Measurements from ENCODE around the gene NEXMIF.
"Not testable (repeated sequence)": the region's sequence is repeated elsewhere in the genome, so short reads cannot be mapped to it uniquely, and the experiment has no call there.

NEXMIF gene

GRCh38 chrX:74925225-74926088, at the start of gene NEXMIF:
TSS of gene NEXMIF (minus strand) at chrX:74925452.
- DNase-seq, result no peak

- DNase-seq, result not testable (repeated sequence)
Observed at GRCh38 chrX:74961962-74962361, 36.7 kb upstream of the NEXMIF start.

- no peak for DNase-seq
Observed at GRCh38 chrX:74949717-74950116, 24.5 kb upstream of the NEXMIF start.

DNA sequence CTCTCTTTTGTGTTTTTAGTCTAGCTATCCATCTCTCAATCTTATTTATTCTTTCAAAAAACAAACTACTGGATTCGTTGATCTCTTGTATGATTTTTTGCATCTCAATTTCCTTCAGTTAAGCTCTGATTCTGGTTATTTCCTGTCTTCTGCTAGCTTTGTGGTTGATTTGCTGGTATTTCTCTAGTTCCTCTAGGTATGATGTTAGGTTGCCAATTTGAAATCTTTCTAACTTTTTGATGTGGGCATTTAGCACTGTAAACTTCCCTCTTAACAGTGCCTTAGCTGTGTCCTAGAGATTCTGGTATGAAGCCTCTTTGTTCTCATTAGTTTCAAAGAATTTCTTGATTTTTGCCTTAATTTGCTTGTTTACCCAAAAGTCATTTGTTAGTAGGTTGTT, 15.2 kb upstream of the NEXMIF start:
- DNase-seq, result no peak

GRCh38 chrX:74931214-74931613, 6.0 kb upstream of the NEXMIF start:
- DNase-seq, result no peak

DNA sequence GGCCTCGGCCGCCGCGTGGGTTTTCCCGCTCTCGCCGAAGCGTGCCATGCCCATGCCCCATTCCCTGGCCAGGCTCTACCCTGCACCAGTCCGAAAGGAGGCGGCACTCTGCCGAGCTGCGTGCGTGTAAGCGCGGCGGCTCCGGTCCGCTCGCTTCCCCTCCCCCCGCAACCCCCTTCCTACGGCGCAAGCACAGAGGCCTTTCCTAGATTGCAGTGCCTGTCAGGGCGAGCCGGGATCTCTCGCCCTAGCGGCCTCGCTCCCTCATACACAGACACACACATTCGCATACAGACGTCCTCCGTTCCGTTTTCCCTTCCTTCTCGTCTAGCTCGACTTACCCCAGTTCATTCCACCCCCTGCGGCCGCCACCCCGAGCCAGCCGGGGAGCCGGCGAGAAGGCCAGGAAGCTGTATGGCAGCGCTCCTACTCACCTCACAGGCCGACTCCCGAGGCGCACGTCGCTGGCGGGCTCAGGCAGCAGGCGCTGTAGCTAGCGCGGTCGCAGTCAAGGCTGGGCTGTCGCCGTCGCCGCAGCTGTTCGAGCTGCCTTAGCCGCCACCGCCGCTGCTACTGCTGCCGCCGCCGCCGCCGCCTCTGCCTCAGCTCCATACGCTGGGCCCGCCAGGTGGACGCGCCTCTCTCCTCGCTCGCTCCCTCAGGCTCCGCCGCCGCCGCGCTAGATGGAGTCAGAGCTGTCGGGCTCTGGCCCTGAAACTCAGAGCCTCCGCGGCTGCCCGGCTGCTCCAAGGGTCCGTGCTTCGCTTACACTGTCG, 615 bp downstream of the NEXMIF start:
- no peak for DNase-seq

GRCh38 chrX:74923942-74924448, 1.3 kb downstream of the NEXMIF start:
- no peak for DNase-seq

GRCh38 chrX:74922922-74923543, 2.2 kb downstream of the NEXMIF start:
- DNase-seq, result no peak

DNA sequence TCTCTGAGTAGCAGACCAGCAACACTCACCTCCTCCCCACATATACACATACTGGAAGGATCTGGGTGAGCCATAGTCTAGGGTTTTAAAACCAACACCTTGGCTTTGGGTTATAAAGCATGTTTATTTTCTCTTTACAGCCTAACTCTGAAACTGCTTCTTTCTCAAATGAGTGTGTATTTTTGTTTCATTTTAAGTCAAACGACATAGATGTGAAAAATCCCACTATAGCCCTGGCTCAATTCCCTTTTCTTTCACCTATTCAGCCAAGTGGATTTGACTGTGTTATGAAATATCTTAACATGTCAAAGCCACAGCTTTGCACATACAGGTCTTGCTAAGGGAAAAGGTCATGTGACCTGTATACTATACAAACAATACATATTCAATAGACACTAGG, 13.8 kb downstream of the NEXMIF start:
- DNase-seq, result no peak

- no peak for DNase-seq
Observed at GRCh38 chrX:74906417-74906816, 18.8 kb downstream of the NEXMIF start.

- no peak for DNase-seq
Observed at GRCh38 chrX:74902806-74903205, 22.4 kb downstream of the NEXMIF start.

DNA sequence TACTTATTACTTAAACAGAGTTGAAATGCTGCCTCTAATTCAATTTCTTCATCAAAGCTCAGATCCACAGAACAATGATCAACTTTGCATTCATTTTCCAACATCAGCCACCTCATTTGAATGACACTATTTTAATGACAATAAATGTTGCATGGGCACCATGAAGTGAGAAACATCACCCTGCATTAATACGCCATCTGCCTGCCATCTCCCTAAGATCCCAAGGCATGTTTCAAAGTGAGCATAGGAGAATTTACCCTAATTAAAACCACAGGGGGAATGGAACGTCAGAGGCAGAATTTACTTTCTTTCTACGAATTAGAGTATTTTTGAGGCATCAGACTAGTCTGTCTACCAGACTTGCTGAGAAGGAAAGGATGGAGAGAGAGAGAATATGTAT, 32.7 kb downstream of the NEXMIF start:
- no peak for DNase-seq

DNA sequence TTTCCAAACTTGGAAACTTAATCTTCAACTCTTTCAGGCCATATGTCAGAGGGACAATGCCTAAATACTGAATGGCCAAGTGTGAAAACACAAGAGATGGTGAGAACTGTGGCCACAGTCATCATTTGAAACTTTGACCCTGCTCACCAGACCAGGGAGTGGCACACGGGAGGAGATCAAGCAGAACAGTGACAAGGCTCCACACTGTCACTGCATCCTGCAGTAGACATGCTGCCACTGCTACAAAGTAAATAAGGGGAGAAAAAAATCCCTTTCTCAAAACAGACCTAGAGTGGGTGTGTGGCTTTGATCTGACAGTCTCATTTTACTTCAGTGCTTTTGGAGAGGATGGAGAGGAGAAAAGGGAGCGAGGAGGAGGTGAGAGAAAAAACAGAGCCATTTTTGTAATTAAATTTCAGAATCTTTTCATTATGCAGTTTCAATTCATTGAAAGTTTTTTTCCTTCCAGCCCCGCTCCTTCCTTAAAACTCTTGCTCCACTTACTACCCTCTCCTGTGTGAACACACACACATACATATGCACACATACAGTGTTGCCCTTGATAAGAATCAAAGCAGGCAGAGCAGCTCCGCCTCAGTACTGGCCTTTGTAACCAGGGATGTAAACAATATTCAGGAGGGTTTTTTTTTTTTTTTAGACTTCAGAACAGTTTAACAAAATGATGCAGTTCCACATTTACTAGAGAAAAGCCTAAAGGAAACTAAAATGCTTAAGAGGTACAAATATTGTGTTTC, 34.4 kb downstream of the NEXMIF start:
- DNase-seq, result no peak

DNA sequence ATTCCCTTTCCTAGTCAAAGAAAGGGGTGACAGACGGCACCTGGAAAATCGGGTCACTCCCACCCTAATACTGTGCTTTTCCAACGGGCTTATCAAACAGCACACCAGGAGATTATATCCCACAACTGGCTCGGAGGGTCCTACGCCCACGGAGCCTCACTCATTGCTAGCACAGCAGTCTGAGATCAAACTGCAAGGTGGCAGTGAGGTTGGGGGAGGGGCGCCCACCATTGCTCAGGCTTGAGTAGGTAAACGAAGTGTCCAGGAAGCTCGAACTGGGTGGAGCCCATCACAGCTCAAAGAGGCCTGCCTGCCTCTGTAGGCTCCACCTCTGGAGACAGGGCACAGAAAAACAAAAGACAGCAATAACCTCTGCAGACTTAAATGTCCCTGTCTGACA, 42.9 kb downstream of the NEXMIF start:
- not testable (repeated sequence) for DNase-seq

- no peak for DNase-seq
Observed at GRCh38 chrX:74865725-74866124, 59.5 kb downstream of the NEXMIF start.

DNA sequence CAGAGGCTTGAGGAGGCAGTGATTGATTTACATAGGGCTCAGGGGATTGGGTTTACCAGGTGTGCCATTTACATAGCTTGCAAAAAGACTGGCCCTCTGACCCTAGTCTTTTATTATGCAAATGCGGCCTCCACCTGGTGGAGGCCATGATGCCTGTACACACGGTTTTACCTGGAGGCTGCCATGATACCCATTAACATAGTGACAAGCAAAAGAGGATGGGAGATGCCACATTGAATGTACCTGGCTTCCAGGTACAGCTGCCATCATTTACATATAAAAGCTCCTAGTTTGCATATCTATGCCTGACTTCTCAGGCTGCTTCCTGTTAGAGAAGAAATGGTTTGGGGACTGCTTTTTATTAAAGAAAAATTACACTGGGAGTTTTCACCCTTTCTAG, 72.0 kb downstream of the NEXMIF start:
- no peak for DNase-seq

DNA sequence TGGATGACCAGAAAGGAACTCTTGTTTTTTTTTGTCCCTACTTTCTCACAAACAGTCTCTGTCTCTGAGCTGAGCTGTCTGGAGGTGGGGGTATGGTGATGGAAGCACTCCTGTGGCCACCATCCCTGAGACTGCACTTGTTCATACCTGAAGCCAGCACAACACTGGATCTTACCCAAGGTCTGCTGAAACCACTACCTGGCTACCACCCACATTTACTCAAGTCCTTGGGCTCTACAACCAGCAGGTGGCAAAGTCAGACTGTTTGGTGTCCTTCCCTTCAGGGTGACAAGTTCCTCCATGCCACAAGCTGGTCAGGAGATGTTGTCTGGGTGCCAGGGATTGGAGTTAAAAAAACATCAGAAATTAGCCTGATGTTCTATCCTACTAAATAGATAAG, 89.7 kb downstream of the NEXMIF start:
- DNase-seq, result no peak

- not testable (repeated sequence) for DNase-seq
Observed at GRCh38 chrX:74819797-74820196, 105.5 kb downstream of the NEXMIF start.

DNA sequence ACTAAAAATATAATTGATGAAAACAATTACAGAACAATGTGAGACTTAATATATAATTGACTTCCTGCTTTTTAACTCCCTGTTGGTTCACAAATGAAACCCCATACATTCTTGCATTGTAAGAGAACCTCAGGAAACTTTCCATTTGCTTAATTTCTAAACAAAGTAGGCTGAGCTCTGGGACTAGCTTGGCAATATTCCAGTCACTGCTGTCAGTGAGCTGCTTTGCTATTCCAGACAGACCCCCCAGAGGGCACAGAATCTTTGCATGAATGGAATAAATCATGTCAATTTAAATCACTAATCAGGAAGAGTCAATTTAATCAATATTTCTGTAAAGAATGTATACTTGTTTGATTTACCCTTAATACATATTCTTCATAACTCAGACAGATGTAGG, 110.6 kb downstream of the NEXMIF start:
- DNase-seq, result no peak

- DNase-seq, result no peak
Observed at GRCh38 chrX:74804574-74804973, 120.7 kb downstream of the NEXMIF start.

DNA sequence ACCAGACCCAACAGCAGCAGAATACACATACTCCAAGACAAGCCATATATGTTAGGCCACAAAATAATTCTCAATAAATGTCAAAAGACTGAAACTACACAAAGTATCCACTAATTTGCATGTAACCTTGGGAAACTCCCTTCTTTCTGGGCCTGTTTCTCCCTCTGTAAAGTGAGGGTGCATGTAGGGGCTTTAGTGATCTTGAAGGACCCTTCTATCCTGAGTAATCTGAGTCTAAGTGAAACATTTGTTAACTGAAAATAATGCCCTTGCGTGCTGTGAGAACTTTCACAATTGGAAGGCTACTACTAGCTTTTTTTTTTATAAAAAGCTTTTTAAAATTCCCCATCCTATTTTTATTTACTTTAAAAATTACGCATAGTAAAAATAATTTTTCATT, 125.2 kb downstream of the NEXMIF start:
- DNase-seq, result no peak

DNA sequence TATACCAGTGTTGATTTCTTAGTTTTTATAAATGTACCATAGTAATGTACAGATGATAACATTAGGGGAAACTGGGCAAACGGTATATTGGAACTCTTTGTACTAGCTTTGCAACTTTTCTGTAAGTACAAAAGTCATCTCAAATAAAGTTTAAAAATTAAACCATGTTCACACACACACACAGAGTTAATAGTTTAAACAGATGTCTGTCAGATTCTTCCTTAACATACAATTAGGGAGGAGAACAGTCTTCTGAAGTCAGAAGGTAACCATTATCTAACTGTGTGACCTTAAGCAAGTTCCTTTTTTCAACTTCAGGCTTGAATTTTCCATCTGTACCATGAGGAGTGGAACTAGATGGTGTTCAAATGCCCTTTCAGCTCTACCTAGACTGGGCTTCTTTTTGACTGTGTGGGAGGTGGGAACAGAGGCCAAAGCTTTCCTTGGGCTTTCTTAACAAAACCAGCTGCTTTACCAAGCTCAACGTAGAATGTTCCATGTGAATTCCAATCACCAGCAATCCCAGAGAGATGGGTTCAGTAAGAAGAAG, 127.8 kb downstream of the NEXMIF start:
- no peak for DNase-seq

Data from GDM1 (cell line).